GM19238 (cell line): ENCODE data around the gene CDH26.

Experiments
- DNase-seq: peaks from one replicate; pipeline ENCODE4 v3.0.0; 2011; ENCODE audit warnings: low spot score; ENCODE audit not compliant: insufficient read length

The CDH26 gene

GRCh38 chr20:60043435-60043834 is 85.2 kb downstream of the CDH26 start:
- DNase-seq, result no peak

GRCh38 chr20:60046011-60046413 is 87.8 kb downstream of the CDH26 start:
- DNase-seq, result no peak

GRCh38 chr20:60046436-60046835 is 88.2 kb downstream of the CDH26 start:
- DNase-seq, result no peak

GRCh38 chr20:60046860-60047259 is 88.6 kb downstream of the CDH26 start:
- DNase-seq, result no peak

- no peak for DNase-seq
Observed at GRCh38 chr20:60048634-60049521, 90.7 kb downstream of the CDH26 start.

DNA sequence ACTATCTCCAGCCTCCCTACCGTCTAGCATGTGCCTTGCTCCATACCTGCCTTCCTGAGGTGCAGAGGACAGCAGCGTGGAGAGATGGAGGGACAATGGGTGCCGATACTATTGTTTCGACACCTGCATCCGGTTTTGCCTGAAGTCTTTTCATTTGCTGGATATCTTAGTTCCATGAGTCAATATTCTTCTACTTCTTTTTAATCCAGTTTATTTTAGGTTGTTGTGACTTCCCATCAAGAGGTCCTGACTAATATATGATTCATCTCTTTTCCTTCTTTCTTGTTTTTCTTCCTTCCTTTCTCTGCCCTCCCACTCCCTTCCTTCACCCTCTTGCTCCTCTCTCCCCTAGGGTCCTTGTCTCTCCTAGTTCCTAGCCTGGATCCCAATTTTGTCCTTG is 91.4 kb downstream of the CDH26 start:
- DNase-seq, result no peak

- no peak for DNase-seq
Observed at GRCh38 chr20:60050193-60050947, 92.1 kb downstream of the CDH26 start.

DNA sequence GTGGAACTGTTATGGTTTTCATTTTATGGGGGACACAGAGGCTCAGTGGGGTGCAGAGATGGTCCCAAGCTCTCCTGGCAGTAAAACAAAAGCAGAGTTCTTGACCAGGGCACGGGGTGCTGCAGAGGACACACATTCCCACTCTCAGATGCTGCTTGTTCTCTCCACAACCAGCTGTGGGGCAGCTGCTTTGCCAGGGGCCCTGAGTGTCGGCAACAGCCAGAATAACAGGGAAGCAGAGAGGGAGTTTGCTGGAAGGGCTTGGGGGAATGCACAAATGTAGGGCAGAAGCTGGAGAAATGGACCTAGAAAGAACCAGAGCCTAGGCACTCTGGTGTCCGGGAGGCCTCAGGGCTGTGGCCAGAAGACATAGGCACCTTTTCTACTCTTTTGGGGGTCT is 93.7 kb downstream of the CDH26 start:
- DNase-seq, result no peak

GRCh38 chr20:60052322-60052721 is 94.1 kb downstream of the CDH26 start:
- no peak for DNase-seq

DNA sequence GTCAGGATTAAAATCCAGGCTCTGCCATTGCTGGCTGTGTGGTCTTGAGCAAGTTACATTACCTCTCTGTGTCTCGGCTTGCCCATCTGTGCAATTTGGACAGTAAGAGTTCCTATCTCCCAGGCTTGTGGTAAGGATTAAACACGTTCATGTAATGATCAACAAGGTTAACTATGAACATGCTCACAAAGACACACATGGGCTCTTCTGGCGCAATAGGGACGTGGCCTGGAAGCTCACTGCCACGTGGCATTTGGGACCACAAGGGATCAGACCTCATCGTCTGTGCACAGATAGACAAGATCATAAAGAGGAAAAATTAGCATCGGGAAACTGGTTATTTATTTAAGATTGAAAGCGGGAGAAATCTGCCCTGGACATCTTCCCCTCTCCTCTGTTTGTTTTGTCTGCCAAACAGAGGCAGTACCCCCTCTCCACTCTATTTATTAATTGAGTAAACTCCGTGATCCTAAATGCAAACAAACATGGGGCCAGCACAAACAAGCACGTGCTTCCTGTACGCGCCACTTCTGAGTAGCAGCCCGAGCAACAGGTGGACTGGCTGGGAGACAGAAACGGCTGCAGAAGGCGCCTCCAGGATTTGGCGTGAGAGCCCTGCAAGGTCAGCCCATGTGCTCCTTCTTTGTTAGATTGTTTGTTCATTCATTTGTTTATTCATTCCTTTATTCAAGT is 95.0 kb downstream of the CDH26 start:
- no peak for DNase-seq

GRCh38 chr20:60053818-60054190 is 95.6 kb downstream of the CDH26 start:
- DNase-seq, result no peak

DNA sequence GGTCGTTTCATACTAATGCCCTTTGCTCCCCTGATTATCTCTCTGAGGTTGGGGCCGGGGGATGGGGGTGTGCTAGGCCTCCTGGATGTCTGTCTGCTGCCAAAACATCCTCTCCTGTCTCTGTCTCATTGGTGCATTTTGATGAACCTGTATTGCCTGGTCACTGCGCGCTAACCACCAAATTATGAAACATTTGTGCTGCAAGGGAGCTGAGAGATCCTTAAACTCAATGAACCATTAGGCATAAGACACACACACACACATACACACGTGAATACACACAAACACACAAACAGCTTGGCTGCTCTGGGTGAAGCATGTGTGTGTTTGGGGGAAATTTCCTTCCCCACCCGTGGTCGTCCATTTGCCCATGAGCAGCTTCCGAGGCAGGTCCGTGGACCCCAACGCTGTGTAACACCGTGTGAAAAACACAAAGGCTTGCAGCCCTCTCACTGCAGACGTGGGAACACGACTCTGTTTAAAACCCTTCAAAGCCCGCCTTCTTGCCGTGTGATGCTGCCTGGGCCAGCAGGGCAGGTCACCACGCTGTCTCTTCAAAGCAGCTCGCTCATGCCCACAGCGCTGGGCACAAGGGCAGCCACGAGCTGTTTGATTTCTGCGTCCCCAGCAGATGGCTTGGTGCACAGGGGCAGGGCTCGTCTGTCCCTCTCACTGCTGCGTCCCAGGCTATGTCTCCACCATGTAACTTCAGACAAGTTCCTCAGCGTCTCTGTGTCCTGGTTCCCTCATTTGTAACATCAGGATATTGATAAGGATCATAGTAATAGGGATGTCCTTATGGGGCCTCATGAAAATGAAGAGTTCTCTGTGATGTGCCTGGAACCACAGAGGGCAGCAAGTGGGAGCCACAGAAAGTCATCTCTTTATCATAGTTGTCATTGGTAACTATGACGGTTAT is 96.8 kb downstream of the CDH26 start:
- no peak for DNase-seq

- DNase-seq, result no peak
Observed at GRCh38 chr20:60055740-60056139, 97.5 kb downstream of the CDH26 start.

DNA sequence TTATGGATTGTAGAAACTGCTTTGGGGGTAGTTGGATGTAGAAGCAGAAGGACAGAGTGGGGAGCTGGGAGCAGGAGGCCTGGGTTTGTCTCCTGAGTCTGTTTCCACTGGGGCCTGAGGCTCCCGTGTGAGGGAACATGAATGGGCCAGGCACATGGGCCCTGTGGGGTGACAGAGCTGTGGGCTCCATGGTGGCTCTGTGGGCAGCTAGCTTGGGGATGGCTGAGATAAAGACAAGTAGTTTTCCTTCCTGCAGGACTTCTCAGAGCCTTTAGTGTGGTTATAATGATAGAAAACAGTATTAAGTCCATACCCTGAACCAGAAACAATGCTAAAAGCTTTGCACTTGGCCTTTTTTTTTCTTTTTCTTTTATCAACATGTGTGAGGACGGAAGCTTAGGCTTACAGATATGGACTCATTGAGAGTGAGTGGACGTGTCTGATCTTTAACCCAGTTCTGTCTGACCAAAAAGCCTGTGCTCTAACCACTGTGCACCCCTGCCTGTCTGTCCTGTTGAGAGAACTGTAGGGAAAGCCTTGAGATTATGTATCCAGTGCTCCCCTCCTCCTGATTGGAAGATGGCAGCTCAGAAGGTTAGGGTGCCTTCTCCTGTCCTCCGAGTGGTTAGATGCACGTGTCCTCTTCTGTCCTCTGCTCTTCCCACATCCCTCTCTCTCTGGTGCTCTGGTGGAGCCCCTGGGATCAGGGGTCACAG is 98.3 kb downstream of the CDH26 start:
- no peak for DNase-seq

- DNase-seq, result peak; percentile 59
Observed at GRCh38 chr20:60057123-60057865, 99.1 kb downstream of the CDH26 start.

DNA sequence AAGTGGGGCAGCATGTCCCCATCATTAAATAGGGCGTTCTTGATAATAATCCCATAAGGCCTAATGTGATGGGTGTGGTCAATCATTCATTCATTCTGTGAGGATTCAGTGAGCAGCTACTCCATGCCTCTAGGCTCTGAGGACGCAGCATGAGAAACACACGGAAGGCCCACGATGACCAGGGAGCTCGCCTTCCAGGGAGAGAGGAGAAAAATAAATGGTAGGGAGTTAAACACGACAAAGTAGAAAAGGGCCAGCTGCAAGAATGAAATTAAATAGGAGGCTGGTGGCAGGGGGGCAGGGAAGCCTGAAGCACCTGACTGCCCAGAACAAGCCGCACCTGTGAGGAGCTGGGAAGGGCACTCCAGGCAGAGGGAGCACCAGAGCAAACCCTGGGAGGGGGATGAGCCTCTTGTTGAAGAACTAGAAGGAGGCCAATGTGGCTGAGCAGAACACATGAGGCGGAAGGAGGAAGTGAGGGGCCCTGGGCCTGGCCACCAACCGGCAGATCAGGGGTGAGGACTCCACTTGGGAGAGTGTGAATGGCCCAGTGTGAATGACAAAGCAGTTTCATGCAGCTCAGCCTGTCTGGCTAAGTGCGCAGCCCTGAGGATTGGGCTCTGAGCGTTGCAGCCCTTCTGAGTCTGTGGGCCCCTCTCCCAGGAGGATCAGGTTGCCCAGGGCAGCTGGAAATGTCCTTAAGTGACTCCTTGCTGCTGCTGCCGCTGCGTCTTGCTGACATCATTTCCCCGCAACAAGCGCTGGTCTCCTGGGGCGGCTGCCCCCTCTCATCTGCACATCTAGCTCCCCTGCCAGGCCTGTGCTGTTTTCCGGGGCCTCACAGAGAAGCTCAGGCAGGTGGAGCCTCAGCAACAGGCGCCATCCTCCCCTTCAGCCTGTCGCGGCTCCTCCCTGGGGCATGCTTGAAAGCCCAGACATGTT is 99.9 kb downstream of the CDH26 start:
- peak; percentile 21 for DNase-seq

DNA sequence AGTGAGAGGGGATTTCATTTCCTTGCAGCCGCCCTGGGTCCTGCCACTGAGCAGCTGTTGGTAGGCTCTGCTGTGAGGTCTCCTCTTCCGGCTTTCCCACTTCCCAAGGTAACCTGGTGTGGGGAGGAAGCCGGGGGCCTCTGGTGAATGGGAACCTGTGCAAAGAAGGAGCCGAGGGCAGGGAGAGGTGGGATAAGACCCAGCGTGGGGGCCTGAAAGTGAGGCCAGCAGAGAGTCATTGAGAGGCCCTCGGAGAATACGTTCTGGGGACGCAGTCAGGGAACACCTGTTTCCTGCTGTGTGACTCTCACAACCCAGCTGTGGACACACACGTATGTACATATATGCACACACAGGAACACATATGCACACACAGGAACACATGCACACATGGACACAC is 100.7 kb downstream of the CDH26 start:
- DNase-seq, result no peak

DNA sequence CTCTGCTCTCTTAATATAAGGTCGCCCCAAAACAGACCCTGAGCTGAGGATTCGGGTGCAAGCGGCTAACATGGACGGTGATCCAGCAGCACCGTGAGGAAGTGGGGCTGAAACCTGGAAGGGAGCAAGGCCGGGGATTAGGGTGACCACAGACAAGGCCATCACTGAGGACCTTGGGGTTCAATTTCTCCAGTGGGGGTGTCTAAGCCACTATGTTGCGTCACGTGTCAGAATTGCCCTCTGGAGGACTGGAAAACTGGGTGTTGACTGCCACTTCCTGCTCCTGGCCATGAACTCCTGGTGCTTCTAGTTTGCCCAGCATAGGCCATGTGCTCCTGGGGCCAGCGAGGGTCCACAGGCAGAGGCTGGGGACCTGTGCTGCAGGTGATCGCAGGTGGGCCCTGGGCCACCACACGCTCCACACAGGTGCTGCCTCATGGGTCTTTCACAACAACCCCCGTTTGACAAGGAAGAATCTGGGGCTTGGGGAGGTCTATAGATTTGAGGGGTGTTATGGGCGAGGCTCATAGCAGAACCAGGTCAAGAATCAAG is 101.9 kb downstream of the CDH26 start:
- no peak for DNase-seq
